Inferior parietal cortex (tissue), 1 donor: ENCODE results near the gene ABCA2.

Source experiments
- DNase-seq: peaks from one replicate; pipeline ENCODE4 v3.0.0-alpha.2; 2016; ENCODE audit errors: extremely low spot score

Gene ABCA2

DNA sequence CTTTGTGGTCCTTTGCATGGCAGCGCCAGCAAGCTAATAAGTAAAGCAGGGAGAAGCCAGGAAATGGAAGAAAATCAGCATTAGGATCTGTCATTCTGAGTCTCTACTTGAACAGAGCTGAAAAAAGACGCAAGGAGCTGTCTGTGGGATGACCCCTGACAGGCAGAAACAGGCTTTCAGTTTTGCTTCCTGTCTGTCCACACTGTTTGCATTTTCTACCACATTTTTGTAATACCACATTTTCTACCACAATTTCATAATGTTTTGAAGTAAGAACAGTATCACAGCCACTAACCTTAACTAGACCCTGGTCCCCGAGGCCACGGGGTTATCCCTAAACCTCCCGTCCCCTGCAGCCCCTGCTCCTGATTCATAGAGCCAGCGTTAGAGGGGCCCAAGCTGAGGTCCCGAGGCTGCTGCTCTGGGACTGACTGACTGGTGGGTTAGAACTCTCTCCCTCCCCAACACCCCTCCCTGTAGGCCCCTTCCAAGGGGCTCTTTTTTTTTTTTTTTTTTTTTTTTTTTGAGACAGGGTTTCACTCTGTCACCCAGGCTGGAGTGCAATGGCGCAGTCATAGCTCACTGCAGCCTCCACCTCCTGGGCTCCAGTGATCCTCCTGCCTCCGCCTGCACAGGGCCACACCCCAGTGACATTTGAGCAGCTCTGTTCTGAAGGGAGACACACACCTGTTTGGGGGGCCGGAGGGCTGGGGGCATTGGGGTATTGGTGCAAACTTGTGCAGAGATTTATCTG, 27.7 kb downstream of the ABCA2 start:
- DNase-seq: no peak

DNA sequence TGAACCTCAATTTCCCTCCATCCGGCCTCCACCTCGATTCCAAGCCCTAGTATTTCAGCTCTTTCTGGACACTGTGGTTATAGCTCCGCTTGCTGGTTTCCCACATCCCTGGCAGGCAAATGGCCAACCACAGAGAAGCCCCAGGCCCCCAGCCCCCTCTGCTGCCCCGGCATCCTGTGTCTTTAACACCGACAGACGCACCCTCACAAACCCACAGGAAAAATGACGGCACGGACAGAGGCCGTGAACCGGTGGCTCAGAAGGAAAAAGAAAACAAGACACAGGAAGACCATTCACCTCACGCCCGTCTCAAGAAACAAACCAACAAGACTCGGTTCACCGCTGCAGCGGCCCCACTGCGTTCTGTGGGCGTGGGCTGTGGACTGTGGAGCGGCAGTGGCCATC, 30.2 kb downstream of the ABCA2 start:
- no peak for DNase-seq

DNA sequence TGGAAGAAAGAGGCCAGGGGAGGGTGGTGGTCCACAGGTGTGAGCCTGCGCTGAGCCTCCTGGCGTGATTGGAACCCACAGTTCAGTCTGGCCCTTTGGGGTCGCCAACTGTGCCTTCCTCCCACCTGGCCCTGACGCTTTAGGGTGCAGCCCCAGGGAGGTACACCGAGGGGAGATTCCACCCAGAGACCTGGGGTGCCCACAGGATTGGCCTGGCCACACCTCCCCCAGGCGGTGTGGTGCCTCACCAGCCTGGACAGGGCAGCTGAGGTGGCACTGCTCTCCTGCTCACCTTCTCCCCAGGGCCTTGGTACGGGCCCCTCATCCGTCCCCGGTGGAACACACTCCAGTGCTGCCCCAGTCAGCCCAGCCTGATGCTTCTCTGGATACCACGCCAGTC, 30.7 kb downstream of the ABCA2 start:
- no peak for DNase-seq

DNA sequence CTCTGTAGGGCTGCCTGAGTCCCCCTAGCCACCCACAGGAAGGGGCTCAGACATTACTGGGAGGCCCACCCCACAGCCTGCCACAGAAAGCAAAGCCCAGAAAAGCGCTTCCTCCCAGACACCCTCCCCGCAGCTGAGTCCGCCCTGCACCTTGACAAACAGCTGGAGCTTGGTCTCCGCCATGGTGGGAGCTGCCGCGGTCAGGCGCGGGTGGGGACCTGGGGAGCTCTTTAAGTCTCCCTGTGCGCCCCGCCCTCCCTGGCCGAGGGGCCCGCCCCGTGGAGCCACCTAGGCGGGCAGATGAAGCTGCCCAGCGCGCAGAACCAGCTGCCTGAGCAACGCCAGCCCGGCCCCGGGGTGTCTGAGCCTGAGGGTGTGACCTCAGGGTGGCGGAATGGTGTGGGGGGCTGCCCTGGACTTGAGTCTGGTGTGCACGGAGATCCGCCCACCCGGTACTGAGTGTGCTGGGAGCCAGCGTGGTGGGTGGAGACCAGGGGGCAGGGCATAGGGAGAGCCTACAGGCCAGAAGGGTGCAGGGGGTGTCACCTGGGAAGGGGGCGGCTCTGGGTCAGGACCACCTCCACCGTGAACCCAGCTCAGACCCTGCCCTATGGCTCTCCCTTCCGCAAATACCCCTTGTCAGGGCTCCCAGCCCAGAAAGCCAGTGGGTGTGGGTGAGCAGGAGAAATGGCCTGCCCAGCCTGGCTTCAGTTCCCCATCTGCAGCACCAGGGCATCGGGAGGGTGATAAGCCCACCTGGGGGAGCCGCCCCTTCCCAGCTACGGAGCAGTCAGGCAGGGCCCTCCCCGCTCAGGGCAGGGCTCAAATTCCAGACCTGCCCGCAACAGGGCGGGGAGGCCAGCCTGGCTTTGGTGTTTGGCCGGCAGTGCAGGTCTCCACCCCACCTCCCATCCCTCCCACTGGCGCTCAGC, 31.4 kb downstream of the ABCA2 start, which contains the start of gene CLIC3:
Gene CLIC3 (minus strand): TSS at position 208 of the 932 bp plus-strand sequence. CDS start 25 bp downstream, at position 183.
- DNase-seq: no peak

DNA sequence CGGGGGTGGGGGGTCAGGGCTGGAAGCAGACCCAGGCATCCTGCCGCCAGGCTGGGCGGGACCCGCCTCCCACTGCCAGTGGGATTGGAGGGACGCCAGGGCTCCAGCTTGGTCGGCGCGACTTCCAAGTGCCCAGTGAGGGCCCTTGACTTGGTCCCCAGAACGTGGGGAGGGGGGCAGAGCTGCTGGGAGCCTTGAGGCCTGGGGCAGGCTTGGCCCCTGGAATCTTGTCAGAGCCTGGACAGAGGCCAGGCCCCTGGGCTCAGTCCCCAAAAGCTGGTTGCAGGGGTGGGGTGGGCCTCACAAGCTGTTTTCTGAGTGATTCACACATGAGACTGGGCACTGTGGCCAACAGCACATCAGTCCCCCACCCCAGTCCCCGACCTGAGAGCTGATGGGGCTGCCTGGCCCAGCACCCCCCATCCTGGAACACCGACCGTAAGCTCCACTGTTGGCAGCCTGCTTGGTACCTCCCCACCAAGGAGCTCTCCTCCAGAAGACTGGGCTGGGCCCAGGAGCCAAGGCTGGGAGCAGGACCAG, 32.2 kb downstream of the ABCA2 start:
- no peak for DNase-seq

DNA sequence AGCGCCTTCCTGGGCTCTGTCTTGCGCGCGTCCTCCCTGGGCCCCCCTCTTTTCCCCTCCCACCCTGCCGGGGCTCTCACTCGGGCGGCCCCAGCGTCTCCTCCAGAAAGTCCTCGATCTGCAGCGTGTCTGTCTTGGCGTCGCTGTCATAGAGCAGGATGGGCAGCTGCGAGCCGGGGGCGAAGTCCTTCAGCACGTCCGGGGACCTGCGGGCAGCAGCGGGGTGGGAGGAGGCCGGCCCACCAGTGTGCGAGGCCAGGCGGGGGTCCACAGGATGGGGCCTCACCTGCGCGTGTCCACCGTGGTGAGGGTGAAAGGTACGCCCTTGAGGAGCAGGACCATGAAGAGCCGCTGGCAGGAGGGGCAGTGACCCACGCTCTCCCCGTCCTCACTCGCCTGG, 32.7 kb downstream of the ABCA2 start:
- DNase-seq: no peak

DNA sequence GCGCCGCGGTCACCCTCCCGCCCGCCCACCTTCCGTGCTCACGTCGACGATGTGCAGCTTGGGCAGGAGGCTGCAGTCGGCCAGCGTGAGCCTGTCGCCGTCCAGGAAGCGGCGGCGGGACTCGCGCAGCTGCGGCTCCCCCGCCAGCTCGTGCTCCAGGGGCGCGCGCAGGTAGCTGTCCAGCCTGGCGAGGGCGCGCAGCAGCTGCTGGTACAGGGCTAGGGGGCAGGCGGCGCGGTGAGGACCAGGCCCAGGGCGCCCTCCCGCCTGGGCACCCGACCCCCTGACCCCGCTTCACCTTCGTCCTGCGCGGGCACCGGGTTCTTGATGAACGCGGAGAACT, 33.2 kb downstream of the ABCA2 start:
- no peak for DNase-seq

DNA sequence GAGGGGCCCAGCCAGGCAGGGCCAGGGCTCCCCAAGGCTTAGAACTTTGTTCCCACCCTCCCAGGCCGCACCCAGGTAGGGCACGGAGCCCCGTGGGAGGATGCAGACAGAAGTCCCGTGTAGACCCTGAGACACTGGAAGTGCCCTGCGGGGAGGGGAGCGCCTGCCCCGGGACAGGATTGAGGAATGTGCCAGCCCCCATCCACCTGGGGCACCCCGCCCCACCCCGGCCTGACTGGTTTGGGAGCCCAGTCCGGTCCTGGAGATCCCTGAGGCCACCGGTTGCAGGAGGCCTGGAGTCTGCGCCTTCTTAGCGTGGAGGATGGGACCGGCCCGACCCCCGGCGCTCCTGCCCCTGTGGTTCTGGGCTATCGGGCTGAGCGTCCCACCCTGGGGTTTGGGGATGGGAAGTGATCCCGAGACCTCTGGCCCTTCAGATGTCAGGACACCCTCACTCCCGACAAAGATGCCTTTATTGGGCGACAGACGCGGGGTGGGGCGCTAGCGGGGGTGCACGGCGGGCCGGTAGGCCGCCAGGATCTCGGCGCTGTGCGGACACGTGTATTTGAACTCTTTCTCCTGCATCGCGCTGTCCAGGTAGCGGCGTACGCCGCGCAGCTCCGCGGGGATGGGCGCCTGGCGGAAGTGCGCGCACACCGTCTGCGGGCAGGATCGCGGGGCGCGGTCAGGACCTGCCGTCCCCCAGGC, 33.7 kb downstream of the ABCA2 start:
- DNase-seq: no peak

DNA sequence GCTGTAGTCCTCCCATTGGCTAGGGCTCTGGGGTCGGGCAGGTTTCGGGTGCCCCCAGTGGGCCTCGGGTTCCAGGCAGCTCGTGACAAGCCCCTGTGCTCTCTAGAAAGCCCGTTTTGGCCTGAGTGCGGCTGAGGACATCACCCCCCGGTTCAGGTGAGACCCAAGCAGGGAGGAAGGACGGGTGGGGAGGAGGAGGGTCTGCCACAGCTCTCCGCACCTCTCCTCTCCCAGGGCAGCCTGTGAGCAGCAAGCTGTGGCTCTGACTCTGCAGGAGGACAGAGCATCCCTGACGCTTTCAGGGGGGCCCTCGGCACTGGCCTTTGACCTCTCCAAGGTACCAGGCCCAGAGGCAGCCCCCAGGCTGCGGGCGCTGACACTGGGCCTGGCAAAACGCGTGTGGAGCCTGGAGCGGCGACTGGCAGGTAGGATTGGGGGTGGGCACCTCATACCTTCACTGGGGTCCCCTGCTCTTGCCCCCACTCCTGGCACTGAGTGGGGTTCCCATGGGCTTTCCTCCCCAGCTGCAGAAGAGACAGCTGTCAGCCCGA, 35.1 kb downstream of the ABCA2 start:
- DNase-seq: no peak

DNA sequence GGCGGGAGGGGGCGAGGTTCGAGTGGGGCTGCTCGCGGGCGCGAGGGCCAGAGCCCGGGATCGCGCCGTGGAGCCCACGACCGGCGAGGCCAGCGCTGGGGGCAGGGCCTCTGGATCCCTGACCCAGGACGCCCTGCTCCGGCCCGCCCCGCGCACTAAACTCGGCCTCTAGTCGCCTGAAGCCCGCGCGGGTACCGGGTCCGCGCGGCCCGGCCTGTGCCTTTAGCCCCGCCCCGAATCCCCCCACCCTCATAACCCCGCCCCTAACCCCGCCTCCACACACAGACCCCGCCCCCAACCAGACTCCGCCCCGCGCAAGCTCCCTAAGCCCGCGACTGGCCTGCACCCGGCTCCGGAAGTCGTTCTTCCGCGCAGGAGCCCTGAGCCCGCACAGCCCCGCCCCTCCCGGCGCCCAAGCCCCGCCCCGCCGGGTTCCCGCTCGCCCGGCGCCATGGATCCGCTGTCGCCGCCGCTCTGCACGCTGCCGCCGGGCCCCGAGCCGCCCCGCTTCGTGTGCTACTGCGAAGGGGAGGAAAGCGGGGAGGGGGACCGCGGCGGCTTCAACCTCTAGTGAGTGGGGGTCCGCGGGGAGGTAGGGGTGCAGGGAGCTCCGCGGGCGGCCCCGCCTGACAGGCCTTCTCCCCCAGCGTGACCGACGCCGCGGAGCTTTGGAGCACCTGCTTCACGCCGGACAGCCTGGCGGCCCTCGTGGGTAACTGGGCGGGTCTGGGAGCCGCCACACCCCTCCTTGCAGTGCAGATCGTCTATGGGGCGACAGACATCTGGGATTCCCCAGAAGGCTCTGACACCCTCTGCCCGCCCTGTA, 35.8 kb downstream of the ABCA2 start, which contains the start of gene PAXX:
Gene PAXX (plus strand): TSS at position 430 of the 826 bp plus-strand sequence. CDS start 22 bp downstream, at position 452.
- peak; percentile 78 for DNase-seq

DNA sequence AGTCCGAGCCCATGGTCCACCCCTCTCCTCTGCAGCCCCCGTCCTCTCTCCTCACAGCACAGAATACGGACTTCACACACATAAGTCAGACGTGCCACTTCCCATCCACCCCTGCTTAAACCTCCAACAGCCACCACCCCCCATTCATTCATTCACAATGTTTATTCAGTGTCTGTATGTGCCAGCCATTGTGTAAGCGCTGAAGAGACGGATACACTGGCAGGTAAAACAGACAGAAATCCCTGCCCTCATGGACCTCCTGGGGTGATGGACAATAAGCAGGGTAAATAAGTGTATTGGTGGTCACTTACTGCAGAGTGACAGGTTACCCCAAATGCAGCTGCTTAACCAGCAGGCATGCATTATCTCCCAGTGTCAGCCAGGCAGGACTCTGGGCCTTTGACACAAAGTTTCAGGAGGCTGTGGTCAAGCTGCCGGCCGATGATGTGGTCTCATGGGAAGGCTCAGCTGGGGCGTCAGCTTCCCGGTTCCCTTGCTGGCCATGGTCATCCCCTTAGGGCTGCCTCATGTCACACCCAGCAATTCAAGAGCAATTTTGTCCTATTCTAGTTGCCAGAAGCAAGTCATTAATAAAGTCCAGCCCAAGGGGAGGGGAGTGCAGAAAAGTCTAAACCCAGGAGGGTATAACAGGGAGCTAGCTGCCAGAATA, 37.7 kb downstream of the ABCA2 start:
- no peak for DNase-seq

DNA sequence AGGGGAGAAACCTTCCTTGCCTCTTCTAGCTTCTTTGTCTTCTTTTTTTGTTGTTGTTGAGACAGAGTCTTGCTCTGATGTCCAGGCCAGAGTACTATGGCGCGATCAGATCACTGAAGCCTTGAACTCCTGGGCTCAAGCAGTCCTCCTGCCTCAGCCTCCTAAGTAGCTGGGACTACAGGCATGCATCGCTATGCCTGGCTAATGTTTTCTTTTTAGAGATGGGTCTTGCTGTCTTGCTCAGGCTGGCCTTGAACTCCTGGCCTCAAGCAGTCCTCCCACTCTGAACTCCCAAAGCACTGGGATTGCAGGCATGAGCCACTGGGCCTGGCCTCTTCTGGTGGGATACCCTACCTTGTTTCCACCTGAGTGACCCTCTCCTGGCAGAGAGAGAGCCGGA, 39.2 kb downstream of the ABCA2 start:
- DNase-seq: no peak

DNA sequence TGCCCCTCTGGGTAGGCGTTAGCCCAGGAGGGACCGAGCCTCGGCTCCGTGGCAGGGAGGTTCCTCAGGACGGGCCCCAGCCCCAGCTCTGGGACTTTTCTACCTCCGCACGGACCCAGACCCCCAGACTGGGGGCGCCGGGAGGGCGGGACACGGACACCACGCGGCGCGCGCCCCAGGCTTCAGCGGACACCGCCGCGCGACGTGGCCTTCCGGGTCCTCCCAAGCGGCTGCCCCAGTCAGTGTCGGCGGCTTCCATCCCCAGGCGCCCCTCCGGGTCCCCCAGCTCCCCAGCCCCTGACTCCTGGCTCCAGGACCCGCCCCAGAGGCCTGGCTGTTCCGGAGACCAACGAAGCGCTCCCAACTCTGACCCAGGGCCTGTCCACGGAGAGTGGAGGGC, 42.2 kb downstream of the ABCA2 start:
- no peak for DNase-seq

DNA sequence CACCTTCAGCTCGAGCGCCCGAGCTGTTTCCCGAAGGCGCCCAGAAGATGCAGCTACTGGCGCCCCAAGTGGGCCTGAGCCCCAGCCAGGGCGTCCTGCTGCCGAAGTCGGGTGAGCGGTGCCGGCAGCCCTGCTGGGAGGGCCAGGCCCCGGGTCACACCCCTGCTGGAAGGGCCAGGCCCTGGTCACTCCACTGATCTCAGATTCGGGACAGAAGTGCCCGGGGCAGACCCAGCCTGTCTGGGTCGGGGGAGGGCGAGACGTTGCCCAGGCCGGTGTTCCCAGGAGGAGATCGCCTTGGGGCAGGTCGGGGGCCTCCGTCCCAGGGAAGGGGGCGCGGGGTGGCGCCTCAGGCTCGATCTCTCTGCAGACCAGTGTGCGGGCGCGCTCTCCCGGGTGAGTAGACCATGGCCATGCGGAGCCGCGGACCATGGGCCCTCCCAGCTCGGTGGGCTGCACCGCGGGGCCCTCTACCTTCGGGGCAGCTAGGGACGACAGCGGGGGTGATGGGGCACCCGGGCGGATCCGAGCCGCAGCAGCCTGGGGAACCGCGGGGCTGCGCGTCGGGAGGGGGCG, 42.9 kb downstream of the ABCA2 start:
- no peak for DNase-seq

DNA sequence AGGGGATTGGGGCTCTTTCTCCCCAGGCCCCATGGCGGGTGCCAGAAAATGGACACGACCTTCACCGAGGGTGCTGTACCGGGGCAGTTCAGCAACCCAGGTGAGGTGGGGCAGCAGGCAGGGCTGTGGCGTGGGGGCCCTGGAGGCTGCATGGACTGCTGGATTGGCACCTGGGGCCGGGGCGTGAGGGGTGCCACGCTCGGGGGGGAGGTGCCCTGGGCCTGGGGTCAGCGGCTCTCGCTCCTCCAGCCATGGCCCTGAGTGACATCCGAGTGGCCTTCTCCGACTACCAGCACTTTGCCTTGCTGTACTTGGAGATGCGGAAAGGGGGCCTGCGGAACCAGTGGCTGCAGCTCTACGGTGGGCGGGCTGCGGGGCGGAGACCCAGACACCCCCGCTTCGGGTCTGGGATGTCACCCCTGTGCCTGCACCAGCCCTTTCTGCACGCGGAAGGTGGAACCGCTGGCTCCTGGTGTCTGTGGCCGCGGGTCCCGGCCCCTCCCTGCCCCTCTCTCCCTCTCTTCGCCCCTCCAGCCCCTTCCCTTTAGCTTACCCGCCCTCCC, 43.5 kb downstream of the ABCA2 start:
- no peak for DNase-seq

DNA sequence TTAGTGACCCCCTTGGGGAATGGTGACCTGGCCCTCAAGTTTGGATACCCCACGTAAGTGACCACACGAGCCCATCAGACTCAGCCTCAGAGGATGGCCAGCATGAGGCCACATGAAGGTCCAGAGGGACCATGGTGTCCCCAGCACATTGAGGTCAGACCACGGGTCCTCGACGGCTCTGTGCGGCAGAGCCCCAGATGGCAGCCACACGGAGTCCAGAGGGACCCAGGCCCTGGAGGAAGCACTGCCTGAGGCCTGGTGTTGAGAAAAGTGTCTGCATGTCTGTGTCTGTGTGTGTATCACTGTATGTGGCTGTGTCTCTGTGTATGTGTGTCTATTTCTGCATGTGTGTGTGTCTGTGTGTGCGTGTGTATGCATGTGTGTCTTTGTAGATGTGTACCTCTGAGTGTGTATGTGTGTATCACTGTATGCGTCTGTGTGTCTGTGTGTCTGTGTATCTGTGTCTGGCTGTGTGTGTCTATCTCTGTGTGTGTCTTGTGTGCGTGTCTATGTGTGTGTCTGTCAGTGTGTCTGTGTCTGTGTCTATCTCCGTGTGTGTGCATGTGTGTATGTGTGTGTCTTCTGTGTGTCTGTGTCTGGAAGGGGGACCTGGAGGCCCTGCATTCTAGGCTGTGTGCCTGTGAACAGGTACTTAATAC, 44.3 kb downstream of the ABCA2 start:
- DNase-seq: no peak

DNA sequence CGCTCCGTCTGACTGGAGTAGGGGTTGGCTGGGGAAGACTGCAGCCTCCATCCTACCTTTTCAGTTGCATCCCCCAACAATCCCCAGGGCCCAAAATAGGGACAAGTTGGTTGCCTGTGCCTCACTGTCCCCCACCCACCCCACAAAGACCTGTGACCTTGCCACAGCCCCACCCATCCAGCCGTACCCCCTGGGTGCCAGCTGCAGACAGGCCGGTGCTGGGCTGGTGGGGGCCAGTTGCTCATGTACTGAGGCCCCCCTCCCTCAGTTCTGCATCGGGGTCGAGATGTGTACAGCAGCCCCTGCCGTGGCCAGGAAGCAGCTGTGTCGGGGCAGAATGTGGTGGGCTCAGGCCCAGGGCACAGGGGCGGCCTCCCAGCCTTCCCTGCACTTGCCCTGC, 44.9 kb downstream of the ABCA2 start:
- no peak for DNase-seq

DNA sequence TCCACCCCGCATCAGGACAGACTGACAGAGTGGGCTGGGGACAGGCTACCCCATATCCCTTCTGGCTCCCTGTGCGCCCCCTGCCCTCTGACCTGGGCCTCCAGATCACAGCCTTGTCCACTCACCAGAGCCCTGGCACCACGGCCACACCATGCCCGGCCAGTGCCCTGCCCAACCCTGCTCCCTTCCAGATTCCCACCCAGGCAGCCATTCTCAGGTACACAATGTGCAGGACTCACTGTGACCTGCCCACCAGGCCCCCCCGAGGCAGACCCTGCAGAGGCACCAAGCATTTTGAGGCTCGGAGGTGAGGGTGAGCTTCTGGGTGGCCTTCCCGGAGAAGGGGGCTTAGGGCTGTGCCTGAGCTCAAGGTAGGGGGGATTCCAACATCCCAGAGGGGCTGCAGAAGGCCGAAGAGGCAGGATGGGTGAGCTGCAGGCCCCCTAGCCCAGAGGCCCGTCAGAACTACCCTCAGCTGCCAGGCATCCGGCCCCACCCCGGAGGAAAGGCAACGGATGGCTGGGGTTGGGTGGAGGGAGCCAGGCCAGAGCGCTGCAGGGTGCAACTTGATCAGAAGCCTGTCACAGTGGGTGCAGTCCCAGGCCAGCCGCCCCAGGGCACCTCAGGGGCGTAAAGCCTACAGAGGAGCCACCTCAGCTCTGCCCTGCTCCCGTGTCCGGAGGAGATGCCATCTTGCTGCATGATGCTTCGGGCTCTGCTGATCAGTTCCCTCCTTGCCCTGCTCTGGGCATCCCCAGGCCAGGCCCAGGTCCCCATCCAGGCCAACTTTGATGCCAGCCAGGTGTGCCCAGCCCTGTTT, 45.6 kb downstream of the ABCA2 start, which contains the start of gene LCNL1:
Gene LCNL1 (plus strand): TSS at position 762 of the 820 bp plus-strand sequence. CDS start 594 bp downstream, outside the sequence.
- DNase-seq: no peak
